Fibroblast of lung (primary cell): Measurements from ENCODE around the gene AIFM3. TPM values are rescaled to one million over a fixed set of nuclear protein-coding genes. Genes with fewer than 3 reads are reported as not detected.
A peak's percentile ranks its signal among the peaks of the same experiment; 100 is the strongest.

Source experiments
- DNase-seq, 2 donors: peaks; one replicate each; pipeline versions ENCODE4 v3.0.0 to v3.0.0-alpha.2; 2010; ENCODE audit warnings: low read depth in 2 of 2
- H2AFZ ChIP-seq: 2 replicates; pipeline ENCODE4 v1.5.1; 2012; ENCODE audit warnings: low read length, control low read depth, inconsistent platforms
- H3K27ac ChIP-seq: 2 replicates; pipeline ENCODE4 v1.5.1; 2011; ENCODE audit warnings: low read length, control low read depth; ENCODE audit not compliant: insufficient read depth
- H3K27me3 ChIP-seq: 2 replicates; pipeline ENCODE4 v1.5.1; 2011; ENCODE audit warnings: mild to moderate bottlenecking, low read length; ENCODE audit not compliant: control insufficient read depth, insufficient read depth
- H3K36me3 ChIP-seq: 2 replicates; pipeline ENCODE4 v1.5.1; 2011; ENCODE audit warnings: low read length; ENCODE audit not compliant: control insufficient read depth, insufficient read depth
- H3K4me1 ChIP-seq: 2 replicates; pipeline ENCODE4 v1.5.1; 2011; ENCODE audit warnings: low read length; ENCODE audit not compliant: control insufficient read depth, insufficient read depth; ENCODE audit errors: extremely low read depth
- H3K4me2 ChIP-seq: 2 replicates; pipeline ENCODE4 v1.5.1; 2011; ENCODE audit warnings: low read length, control low read depth; ENCODE audit not compliant: insufficient read depth; ENCODE audit errors: extremely low read depth
- H3K4me3 ChIP-seq, 4 experiments: fragments of 200-600 bp in 1 of 4; sonication (generic) in 1 of 4; replicated peaks in 1 of 4; 2 replicates each; pipeline ENCODE4 v1.5.1; 2011 to 2016; ENCODE audit warnings: low read length in 4 of 4, low read depth in 3 of 4, mild to moderate bottlenecking in 3 of 4, control low read depth in 2 of 4, inconsistent platforms in 1 of 4, mixed read lengths in 1 of 4; ENCODE audit not compliant: insufficient read depth in 1 of 4; ENCODE audit errors: control extremely low read depth in 1 of 4
- H3K79me2 ChIP-seq: 2 replicates; pipeline ENCODE4 v1.5.1; 2012; ENCODE audit warnings: mild to moderate bottlenecking, low read length, inconsistent platforms; ENCODE audit not compliant: control insufficient read depth, insufficient read depth
- H3K9ac ChIP-seq: 2 replicates; pipeline ENCODE4 v1.5.1; 2011; ENCODE audit warnings: mild to moderate bottlenecking, low read length, control low read depth; ENCODE audit not compliant: insufficient read depth
- H3K9me3 ChIP-seq: 2 replicates; pipeline ENCODE4 v1.5.1; 2012; ENCODE audit warnings: low read depth, low read length; ENCODE audit not compliant: control insufficient read depth, insufficient read depth
- H4K20me1 ChIP-seq: 2 replicates; pipeline ENCODE4 v1.5.1; 2011; ENCODE audit warnings: low read length; ENCODE audit not compliant: control insufficient read depth, insufficient read depth; ENCODE audit errors: extremely low read depth
- EZH2 ChIP-seq: IDR thresholded peaks from 2 replicates; pipeline ENCODE4 v1.5.1; 2012; ENCODE audit warnings: low read length, control low read depth, mild to moderate bottlenecking; ENCODE audit errors: missing control alignments
- polyA plus RNA-seq, 2 donors: library from polyadenylated mRNA; depleted of rRNA in 1 of 2; stranded (reverse) in 1 of 2; unstranded in 1 of 2; fragments of >200 nt; gene quantifications; 2 replicates each; pipeline ENCODE4 v1.2.1, GENCODE V29; 2011 to 2012; ENCODE audit warnings: missing spikeins in 1 of 2
- total RNA-seq: library from RNA; depleted of rRNA; stranded (reverse); fragments of >200 nt; gene quantifications from 2 replicates; pipeline ENCODE4 v1.2.1, GENCODE V29; 2014
- TF ChIP-seq, protein P1 (sequence below), 2 donors: IDR thresholded peaks in 1 of 2; conservative IDR thresholded peaks in 1 of 2; 1 replicate in 1 of 2; 2 replicates in 1 of 2; pipeline ENCODE4 v1.5.1; 2011 to 2012; ENCODE audit warnings: low read length in 2 of 2, control low read depth in 1 of 2, inconsistent platforms in 1 of 2, low read depth in 1 of 2, mild to moderate bottlenecking in 1 of 2

AIFM3 gene
- total and polyA plus RNA-seq, 2 donors (not counting 1 experiment from before 2014, with no cell fraction given) = 0.15 to 2.0 TPM

DNA sequence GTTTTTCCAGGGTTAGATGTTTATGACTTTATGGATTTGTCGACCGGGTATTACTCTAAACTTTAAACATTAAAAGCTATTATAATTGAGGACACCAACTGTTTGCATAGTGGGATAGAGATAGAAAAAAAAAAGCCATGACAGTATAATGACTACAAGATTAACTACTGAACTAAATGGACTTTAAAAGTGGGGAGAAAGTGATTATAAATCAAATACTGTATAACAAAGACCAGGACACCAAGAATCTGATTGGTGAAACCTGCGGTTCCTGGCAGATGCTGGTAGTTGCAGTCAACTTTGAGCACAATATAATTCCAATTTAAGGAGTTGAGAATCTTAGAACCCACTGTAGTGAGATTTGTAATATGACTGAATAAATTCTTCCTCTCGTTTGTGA lies 47.3 kb upstream of the AIFM3 start:
- Histone ChIP-seq H3K27me3 (no peaks in the 10 kb centered on the region), H3K27ac (peak overlapping the region; percentile 47), H3K9me3 (no peaks in the 10 kb centered on the region), H2AFZ (no peak overlapping the region), H3K9ac (peak overlapping the region; percentile 32), H3K79me2 (peaks cover 73% of the 10 kb centered on the region), H3K4me1 (peaks cover 11% of the 10 kb centered on the region), H3K4me2 (peak overlapping the region; percentile 87), H4K20me1 (no peaks in the 10 kb centered on the region), H3K36me3 (no peaks in the 10 kb centered on the region), H3K4me3 (peak overlapping the region; percentile 75 to 99 (median 90))
- TF ChIP-seq, protein P1, sequence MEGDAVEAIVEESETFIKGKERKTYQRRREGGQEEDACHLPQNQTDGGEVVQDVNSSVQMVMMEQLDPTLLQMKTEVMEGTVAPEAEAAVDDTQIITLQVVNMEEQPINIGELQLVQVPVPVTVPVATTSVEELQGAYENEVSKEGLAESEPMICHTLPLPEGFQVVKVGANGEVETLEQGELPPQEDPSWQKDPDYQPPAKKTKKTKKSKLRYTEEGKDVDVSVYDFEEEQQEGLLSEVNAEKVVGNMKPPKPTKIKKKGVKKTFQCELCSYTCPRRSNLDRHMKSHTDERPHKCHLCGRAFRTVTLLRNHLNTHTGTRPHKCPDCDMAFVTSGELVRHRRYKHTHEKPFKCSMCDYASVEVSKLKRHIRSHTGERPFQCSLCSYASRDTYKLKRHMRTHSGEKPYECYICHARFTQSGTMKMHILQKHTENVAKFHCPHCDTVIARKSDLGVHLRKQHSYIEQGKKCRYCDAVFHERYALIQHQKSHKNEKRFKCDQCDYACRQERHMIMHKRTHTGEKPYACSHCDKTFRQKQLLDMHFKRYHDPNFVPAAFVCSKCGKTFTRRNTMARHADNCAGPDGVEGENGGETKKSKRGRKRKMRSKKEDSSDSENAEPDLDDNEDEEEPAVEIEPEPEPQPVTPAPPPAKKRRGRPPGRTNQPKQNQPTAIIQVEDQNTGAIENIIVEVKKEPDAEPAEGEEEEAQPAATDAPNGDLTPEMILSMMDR (conservative IDR thresholded peaks at IDR 0.05 in 1 of 2, IDR thresholded peaks at IDR 0.05 in 1 of 2; ENCODE audit: low read depth in 1 of 2, low read length in 2 of 2) = no peak
- no peak for TF ChIP-seq EZH2
- DNase-seq = peak in 1 of 2 donors; percentile 36

DNA sequence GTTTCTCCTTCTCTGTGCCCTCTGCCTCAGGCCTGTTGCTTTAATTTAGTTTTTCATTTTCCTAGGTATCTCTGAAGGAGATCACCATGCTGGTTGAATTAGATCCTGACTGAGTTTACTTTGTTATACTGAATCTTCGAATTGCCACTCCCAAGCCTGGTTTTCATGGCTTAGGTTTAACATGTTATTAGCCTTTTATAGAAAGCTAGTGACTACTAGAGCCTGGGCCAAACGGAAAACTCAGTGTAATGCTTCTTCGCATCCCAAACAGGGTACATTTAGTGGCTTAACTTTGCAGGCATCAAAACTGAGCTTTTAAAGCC lies 46.2 kb upstream of the AIFM3 start:
- no peak overlapping the region for H3K27ac ChIP-seq
- H3K36me3 ChIP-seq = no peaks in the 10 kb centered on the region
- DNase-seq = no peak
- H3K9ac ChIP-seq = no peak overlapping the region
- TF ChIP-seq, protein P1 (conservative IDR thresholded peaks at IDR 0.05 in 1 of 2, IDR thresholded peaks at IDR 0.05 in 1 of 2; ENCODE audit: low read depth in 1 of 2, low read length in 2 of 2) = no peak
- TF ChIP-seq EZH2 = no peak
- H3K4me3 ChIP-seq = peak overlapping the region; percentile 75 to 99 (median 90)
- peak overlapping the region; percentile 87 for H3K4me2 ChIP-seq
- H3K9me3 ChIP-seq = no peaks in the 10 kb centered on the region
- no peaks in the 10 kb centered on the region for H3K27me3 ChIP-seq
- H2AFZ ChIP-seq = no peak overlapping the region
- H3K4me1 ChIP-seq = peaks cover 11% of the 10 kb centered on the region
- H4K20me1 ChIP-seq = no peaks in the 10 kb centered on the region
- peaks cover 84% of the 10 kb centered on the region for H3K79me2 ChIP-seq

- H3K27ac ChIP-seq = no peak overlapping the region
- no peaks in the 10 kb centered on the region for H3K27me3 ChIP-seq
- H3K79me2 ChIP-seq = peaks cover 97% of the 10 kb centered on the region
- H3K4me3 ChIP-seq = no peak overlapping the region
- H3K9ac ChIP-seq = no peak overlapping the region
- H2AFZ ChIP-seq = no peak overlapping the region
- H3K4me1 ChIP-seq = peaks cover 8% of the 10 kb centered on the region
- H3K4me2 ChIP-seq = no peak overlapping the region
- TF ChIP-seq, protein P1 (conservative IDR thresholded peaks at IDR 0.05 in 1 of 2, IDR thresholded peaks at IDR 0.05 in 1 of 2; ENCODE audit: low read depth in 1 of 2, low read length in 2 of 2) = no peak
- no peak for TF ChIP-seq EZH2
- DNase-seq = no peak
- no peaks in the 10 kb centered on the region for H3K9me3 ChIP-seq
- peaks cover 2% of the 10 kb centered on the region for H4K20me1 ChIP-seq
- H3K36me3 ChIP-seq = no peaks in the 10 kb centered on the region
Measured at GRCh38 chr22:20922141-20922751, 44.8 kb upstream of the AIFM3 start.
